ENCODE data around the gene IWS1.

The IWS1 gene

DNA sequence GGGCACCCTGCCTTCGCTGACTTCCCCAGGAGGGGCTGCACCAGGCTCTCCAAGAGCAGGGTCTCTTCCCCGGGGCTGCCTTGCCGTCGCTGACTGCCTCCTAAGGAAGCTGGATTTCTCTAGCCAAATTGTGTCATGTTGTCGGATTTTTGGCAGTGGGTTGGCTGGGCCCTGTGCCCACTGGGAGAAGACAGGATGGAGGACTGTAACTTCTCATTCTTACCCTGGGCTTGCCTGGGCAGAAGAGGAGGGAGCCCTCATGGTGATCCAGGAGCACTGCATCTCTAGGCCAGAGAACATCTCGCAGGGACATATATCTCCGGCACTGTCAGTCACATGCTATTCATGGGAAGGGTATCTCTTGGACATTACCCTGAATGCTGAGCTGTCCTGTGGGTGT, 15.5 kb upstream of the IWS1 start:
- no peaks in the 10 kb centered on the region for H3K9me3 ChIP-seq (replicated peaks; ENCODE audit: insufficient read depth, low read length)
- DNase-seq: no peak
- no peaks in the 10 kb centered on the region for H3K79me2 ChIP-seq (ENCODE audit: low read length)
- no peaks in the 10 kb centered on the region for H3K36me3 ChIP-seq (replicated peaks; ENCODE audit: insufficient read depth, low read length)
- H3K9me2 ChIP-seq (replicated peaks; ENCODE audit: insufficient read depth, low read length): no peaks in the 10 kb centered on the region
- H3K4me1 ChIP-seq (ENCODE audit: low read length): no peaks in the 10 kb centered on the region
- TF ChIP-seq EZH2phosphoT487 (IDR thresholded peaks at IDR 0.05; ENCODE audit: low read length) (no peak), EZH2 (optimal IDR thresholded peaks at IDR 0.05; ENCODE audit: low read depth, low read length) (no peak), CTCF (IDR thresholded peaks at IDR 0.05; ENCODE audit: low read length) (no peak)
- H3F3A ChIP-seq (ENCODE audit: insufficient read depth, low read length): no peaks in the 10 kb centered on the region
- no peak overlapping the region for H3K4me3 ChIP-seq (ENCODE audit: low read length)
- H3K27me3 ChIP-seq (replicated peaks; ENCODE audit: insufficient read depth, low read length): peaks cover 4% of the 10 kb centered on the region; the same call in 1 of the 2 replicates
- no peak overlapping the region for H3K9ac ChIP-seq (ENCODE audit: low read length)
- no peak overlapping the region for H3K4me2 ChIP-seq (ENCODE audit: low read depth, low read length)
- H4K20me1 ChIP-seq (ENCODE audit: insufficient read depth, low read length): no peaks in the 10 kb centered on the region
- H2AFZ ChIP-seq (ENCODE audit: low read length): no peak overlapping the region
- no peak overlapping the region for H3K27ac ChIP-seq (ENCODE audit: low read length)

DNA sequence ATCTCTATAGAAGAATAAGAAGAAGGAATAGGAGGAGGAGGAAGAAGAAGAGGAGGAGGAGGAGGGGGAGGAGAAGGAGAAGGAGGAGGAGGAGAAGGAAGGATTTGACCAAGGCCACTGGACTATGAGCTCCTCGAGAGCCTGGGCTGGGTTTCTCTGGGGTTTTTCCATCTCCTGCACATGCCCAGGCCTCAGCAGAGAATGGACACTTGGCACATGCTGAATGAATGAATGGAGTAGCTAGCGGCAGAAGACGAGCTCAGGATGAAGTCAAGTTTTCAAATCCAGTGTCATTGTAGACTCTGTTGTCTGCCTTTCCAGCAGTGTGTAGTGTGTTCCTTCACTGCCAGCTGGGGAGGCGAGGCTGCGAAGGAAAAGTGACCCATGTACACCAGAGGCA, 11.4 kb upstream of the IWS1 start:
- no peak for DNase-seq
- no peaks in the 10 kb centered on the region for H3K36me3 ChIP-seq (replicated peaks; ENCODE audit: insufficient read depth, low read length)
- no peaks in the 10 kb centered on the region for H3K9me3 ChIP-seq (replicated peaks; ENCODE audit: insufficient read depth, low read length)
- no peak overlapping the region for H3K4me3 ChIP-seq (ENCODE audit: low read length)
- no peak overlapping the region for H3K4me2 ChIP-seq (ENCODE audit: low read depth, low read length)
- no peaks in the 10 kb centered on the region for H4K20me1 ChIP-seq (ENCODE audit: insufficient read depth, low read length)
- no peaks in the 10 kb centered on the region for H3K79me2 ChIP-seq (ENCODE audit: low read length)
- no peak for TF ChIP-seq CTCF (IDR thresholded peaks at IDR 0.05; ENCODE audit: low read length)
- no peak for TF ChIP-seq EZH2 (optimal IDR thresholded peaks at IDR 0.05; ENCODE audit: low read depth, low read length)
- no peak for TF ChIP-seq EZH2phosphoT487 (IDR thresholded peaks at IDR 0.05; ENCODE audit: low read length)
- no peak overlapping the region for H3K27ac ChIP-seq (ENCODE audit: low read length)
- no peaks in the 10 kb centered on the region for H3K9me2 ChIP-seq (replicated peaks; ENCODE audit: insufficient read depth, low read length)
- no peaks in the 10 kb centered on the region for H3F3A ChIP-seq (ENCODE audit: insufficient read depth, low read length)
- H2AFZ ChIP-seq (ENCODE audit: low read length): no peak overlapping the region
- no peak overlapping the region for H3K9ac ChIP-seq (ENCODE audit: low read length)
- H3K4me1 ChIP-seq (ENCODE audit: low read length): no peaks in the 10 kb centered on the region
- H3K27me3 ChIP-seq (replicated peaks; ENCODE audit: insufficient read depth, low read length): peaks cover 21% of the 10 kb centered on the region

- DNase-seq: no peak
- no peaks in the 10 kb centered on the region for H3K4me1 ChIP-seq (ENCODE audit: low read length)
- H3K9ac ChIP-seq (ENCODE audit: low read length): no peak overlapping the region
- no peak overlapping the region for H3K4me3 ChIP-seq (ENCODE audit: low read length)
- H3K9me3 ChIP-seq (replicated peaks; ENCODE audit: insufficient read depth, low read length): no peaks in the 10 kb centered on the region
- no peak overlapping the region for H3K27ac ChIP-seq (ENCODE audit: low read length)
- H3K36me3 ChIP-seq (replicated peaks; ENCODE audit: insufficient read depth, low read length): no peaks in the 10 kb centered on the region
- no peaks in the 10 kb centered on the region for H3K9me2 ChIP-seq (replicated peaks; ENCODE audit: insufficient read depth, low read length)
- no peaks in the 10 kb centered on the region for H4K20me1 ChIP-seq (ENCODE audit: insufficient read depth, low read length)
- peaks cover 22% of the 10 kb centered on the region for H3K27me3 ChIP-seq (replicated peaks; ENCODE audit: insufficient read depth, low read length)
- TF ChIP-seq EZH2 (optimal IDR thresholded peaks at IDR 0.05; ENCODE audit: low read depth, low read length) (no peak), EZH2phosphoT487 (IDR thresholded peaks at IDR 0.05; ENCODE audit: low read length) (no peak), CTCF (IDR thresholded peaks at IDR 0.05; ENCODE audit: low read length) (no peak)
- no peaks in the 10 kb centered on the region for H3F3A ChIP-seq (ENCODE audit: insufficient read depth, low read length)
- H2AFZ ChIP-seq (ENCODE audit: low read length): no peak overlapping the region
- no peak overlapping the region for H3K4me2 ChIP-seq (ENCODE audit: low read depth, low read length)
- H3K79me2 ChIP-seq (ENCODE audit: low read length): no peaks in the 10 kb centered on the region
Measured at GRCh38 chr2:127536707-127537541, 10.6 kb upstream of the IWS1 start.
